HG03159 (cell line): ENCODE data around the gene GALNT12.

ENCODE experiments used
- ATAC-seq: cut with Tn5 transposase; IDR thresholded peaks from one replicate; pipeline ENCODE4 v1.9.1; 2021; ENCODE audit warnings: mild to moderate bottlenecking, moderate library complexity; ENCODE audit not compliant: unreplicated experiment

Gene GALNT12

GRCh38 chr9:98830554-98830953 is 23.1 kb downstream of the GALNT12 start:
- no peak for ATAC-seq

DNA sequence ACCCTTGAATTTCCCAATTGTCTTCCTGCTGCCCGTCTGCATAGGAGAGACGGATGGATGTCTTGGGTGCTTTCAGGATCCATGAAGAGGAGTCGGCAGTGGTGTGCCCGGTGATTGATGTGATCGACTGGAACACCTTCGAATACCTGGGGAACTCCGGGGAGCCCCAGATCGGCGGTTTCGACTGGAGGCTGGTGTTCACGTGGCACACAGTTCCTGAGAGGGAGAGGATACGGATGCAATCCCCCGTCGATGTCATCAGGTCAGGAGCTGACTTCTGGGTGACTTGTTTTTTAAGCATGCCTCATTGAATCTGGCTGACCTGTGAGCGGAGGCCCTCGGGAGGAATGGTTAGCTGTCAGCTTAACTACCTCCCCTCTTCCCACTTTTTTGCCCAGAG is 24.2 kb downstream of the GALNT12 start:
- no peak for ATAC-seq

GRCh38 chr9:98832768-98833089 is 25.3 kb downstream of the GALNT12 start:
- no peak for ATAC-seq

DNA sequence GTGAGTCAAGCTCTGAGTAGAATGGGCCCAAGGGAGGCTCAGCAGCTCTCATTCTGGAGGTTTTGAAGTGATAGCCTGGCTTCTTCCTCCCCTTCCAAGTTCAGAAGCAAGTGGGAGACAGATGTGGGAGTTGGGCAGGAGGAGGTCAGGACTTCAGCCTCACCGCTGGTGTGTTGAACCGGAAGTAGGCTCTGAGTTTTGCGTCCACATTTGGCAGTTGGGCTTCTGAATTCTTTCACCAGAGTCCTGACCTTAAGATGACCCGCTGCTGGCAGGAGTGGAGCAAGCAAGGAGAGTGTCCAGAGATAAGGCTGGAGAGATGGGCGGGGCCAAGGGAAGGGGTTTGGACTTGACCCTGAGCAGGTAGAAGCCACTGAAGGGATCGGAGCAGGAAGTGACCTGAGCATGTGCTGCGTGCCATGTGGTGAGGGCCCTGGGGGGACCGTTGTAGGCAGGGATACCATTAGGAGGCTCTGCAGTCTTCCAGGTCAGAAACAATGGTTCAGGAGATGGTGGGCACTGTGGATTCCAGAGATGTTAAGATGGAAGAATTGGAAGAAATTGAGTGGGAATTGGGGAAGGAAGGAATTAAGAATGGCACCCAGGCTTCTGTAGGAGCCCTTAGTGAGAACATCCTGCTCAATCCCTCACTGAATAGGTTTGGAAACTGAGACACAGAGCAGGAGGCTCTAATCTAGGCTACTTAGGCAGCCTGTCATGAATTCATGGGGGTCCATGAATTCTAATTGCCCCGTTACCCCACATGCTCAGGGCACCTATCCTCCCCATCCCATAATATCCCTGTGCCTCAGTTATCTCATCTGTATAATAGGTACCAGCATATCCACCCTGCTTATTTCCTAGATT is 25.9 kb downstream of the GALNT12 start:
- ATAC-seq = no peak

DNA sequence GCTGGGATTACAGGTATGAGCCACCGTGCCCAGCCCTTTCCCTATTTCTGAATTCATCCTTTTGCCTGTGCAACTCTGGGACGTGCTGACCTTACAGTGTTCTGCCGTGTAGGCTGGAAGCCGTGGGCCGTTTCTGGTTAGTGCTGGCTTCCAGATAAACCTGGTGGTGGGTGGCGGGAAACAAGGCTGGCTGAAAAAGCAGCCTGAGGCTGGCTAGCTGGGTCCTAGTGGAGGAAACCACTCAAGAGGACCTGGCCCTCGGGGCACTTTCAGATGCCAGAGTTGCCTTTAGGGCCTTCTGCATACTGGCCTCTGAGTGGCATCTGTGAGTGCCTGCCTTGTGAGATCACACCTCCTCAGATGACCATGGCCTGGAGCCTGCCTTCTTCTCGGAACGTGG is 26.9 kb downstream of the GALNT12 start:
- no peak for ATAC-seq

- ATAC-seq = no peak
Measured at GRCh38 chr9:98836206-98836605, 28.7 kb downstream of the GALNT12 start.

DNA sequence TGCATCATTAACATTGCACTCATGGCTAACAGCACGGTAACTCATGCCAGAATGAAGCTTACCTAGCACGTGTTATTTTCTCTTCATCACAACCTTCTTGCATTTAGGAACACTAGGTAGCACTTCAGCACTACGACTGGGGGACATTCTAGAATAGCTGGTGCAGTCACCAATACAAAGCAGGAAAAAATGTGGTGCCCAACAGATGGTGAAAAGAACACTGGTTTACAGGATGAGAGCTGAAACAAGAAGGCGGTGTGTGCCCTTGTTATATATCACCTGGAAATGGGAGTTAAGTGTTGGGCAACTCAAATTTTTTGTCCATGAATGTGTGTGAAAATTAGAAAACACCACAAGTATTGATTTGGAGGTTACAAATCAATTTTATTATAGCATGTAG is 30.0 kb downstream of the GALNT12 start:
- ATAC-seq = no peak

GRCh38 chr9:98838155-98838867 is 30.8 kb downstream of the GALNT12 start:
- ATAC-seq = no peak

DNA sequence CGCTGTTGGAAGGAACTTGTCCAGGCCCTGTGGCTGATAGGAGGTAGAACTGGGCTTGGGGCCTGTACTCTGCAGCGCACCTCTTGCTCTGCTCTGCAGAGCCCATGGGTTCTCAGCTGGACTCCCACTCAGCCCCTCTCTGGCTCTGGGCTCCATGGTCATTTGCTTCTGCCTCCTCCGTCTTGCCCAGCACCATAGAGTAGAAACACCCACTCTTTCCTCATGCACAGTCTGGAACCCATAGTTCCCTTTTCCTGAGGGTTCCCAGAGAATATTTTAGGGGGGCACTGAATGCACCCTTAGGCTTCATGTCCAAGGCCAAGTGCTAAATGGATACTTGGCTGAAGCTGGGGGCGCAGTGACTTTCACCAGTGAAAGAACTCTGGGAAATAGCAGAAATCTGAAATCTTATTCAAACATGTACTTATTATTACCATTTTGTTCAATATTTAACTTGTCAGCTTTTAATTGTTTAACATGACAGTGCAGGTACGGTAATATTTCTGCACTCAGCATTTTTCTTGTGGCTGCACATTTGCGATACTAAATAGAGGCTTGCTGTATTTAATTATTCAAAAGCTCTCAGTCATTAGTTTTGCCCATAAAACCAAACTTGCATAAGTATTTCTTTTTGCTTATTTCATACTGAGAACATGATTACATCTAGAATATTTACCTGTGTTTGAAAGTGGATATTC is 31.5 kb downstream of the GALNT12 start:
- ATAC-seq = no peak

- no peak for ATAC-seq
Measured at GRCh38 chr9:98839724-98840123, 32.3 kb downstream of the GALNT12 start.

- ATAC-seq = no peak
Measured at GRCh38 chr9:98842510-98842909, 35.0 kb downstream of the GALNT12 start.

GRCh38 chr9:98846081-98846480 is 38.6 kb downstream of the GALNT12 start:
- no peak for ATAC-seq

GRCh38 chr9:98846879-98847278 is 39.4 kb downstream of the GALNT12 start:
- ATAC-seq = no peak

- peak; percentile 93 for ATAC-seq
Measured at GRCh38 chr9:98848450-98849149, 41.1 kb downstream of the GALNT12 start.

DNA sequence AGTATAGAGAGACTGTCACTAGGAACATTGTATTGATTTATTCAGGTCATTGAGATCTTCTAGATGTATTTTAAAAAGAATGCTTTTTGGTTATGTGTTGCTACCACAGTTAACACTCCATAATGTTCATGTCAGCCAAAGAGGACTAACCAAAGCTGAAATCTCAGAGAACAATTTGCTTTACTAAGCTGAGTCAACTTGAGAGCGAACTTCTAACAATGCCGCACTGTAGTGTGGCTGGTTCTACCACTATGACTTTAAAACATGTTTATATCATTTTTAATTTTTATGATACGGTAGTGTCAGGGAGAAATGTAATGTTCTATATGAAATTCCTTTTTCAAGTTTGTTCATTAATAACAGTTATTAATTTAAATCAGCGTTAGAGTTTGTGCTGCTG is 42.1 kb downstream of the GALNT12 start:
- no peak for ATAC-seq

DNA sequence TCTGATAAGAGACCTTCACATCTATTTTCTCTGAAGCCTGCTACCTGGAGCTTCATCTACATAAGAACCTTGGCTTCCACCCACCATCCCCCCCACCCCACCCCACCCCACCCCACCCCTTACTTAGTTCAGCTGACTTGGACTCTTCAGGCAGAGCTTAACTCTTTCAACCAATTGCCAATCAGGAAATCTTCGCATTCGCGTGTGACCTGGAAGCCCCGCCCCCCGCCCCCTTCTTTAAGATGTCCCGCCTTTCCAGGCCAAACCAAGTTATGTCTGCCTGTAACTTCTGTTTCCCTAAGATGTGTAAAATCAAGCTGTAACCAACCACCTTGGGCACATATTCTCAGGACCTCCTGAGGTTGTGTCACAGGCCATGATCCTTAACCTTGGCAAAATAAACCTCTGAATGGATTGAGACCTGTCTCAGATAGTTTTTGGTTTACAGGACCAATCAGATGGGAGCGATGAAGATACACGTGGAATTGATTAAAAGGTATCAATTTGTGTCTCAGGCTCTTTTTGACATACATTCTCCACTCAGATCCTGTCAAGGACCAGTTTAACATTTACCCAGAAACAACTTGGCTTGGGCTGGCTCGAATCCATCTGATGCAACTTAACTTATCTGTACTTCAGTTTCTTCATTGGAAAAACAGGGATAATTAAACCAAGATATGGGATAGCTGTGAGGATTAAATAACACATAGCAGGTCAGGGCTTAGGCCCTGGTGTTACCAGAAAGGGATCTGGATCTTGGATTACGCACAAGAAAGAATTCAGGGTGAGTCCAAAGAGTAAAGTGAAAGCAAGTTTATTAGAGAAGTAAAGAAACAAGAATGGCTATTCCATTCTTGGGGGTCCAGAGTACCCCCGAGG is 43.6 kb downstream of the GALNT12 start:
- ATAC-seq = no peak

- ATAC-seq = no peak
Measured at GRCh38 chr9:98851730-98852459, 44.4 kb downstream of the GALNT12 start.

DNA sequence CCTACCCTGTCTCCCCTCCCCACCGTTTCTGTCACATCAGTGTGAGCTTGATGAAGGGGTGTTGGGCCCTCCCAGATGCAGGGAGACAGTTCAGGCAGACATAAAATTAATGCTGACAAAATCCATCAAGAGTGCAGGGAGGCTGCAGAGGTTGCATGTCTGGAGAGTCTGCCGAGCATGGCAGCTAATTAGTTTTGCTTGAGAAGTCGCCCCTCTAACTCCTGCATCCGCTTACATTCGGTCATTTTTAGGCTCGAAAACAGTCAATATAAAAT is 44.9 kb downstream of the GALNT12 start:
- no peak for ATAC-seq

DNA sequence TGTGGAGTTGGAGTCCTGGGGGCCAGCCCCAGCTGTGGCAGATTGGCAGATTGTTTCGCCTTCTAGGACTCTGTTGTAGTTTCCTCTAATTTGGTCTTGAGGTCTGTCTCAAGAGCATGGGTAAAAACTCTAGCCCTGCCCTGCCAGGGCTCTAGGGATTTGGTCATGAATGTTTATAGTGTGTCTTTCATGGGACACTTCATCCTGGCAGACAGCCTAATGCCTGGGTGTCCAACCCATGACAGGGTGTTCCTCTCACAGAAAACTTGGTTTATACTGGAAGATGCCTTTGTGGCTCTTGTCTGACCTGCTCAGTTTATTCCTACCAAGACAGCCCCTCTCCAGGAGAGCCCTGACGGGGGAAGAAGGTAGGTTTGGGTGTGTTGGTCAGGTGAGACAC is 45.5 kb downstream of the GALNT12 start:
- no peak for ATAC-seq

DNA sequence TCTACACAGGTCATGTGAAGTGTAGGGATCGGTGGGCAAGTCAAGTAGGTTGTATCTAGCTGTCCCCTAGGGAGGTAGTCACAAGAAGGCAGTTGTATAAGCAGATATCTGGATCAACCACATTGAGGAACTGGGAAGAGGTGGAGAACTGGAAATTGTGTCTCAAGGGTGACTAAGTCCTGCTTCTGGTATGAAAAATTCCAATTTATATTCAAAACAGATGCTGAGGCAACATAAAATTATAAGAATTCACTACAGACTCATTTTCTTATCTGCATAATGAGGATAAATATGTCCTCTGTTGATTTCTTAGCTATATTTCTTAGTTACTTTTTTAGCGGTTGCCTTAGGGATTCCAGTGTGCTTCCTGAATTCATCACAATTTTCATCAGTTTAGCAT is 46.8 kb downstream of the GALNT12 start:
- ATAC-seq = no peak
